GM18951 (cell line): ENCODE data around the gene MPRIP.

Experiments
- POLR2A ChIP-seq: IDR thresholded peaks from 4 replicates; pipeline ENCODE4 v1.6.1; 2011; ENCODE audit warnings: mild to moderate bottlenecking; ENCODE audit not compliant: insufficient read length, insufficient read depth; ENCODE audit errors: extremely low read depth
- in situ Hi-C: fragments of 300-500 bp; cut with MboI; formaldehyde crosslinking; loops from one replicate; pipeline ENCODE4 v1.12.0; 2022; ENCODE audit warnings: low sequenced_read_pairs, mixed read lengths, inconsistent platforms; ENCODE audit not compliant: unreplicated experiment

The MPRIP gene

GRCh38 chr17:17067257-17067656 lies 25.0 kb downstream of the MPRIP start:
- no peak for TF ChIP-seq POLR2A
- in situ Hi-C loops, result no loop called here

GRCh38 chr17:17069849-17070248 lies 27.6 kb downstream of the MPRIP start:
- no peak for TF ChIP-seq POLR2A
- in situ Hi-C loops, result no loop called here

- TF ChIP-seq POLR2A, result no peak
- in situ Hi-C loops, result no loop called here
These were observed 28.7 kb downstream of the MPRIP start for GRCh38 chr17:17070931-17071330.

- no peak for TF ChIP-seq POLR2A
- in situ Hi-C loops, result no loop called here
These were observed 29.5 kb downstream of the MPRIP start for GRCh38 chr17:17071531-17072360.

- no peak for TF ChIP-seq POLR2A
- in situ Hi-C loops, result no loop called here
These were observed 30.3 kb downstream of the MPRIP start for GRCh38 chr17:17072546-17072945.

- in situ Hi-C loops, result no loop called here
- TF ChIP-seq POLR2A, result no peak
These were observed 30.8 kb downstream of the MPRIP start for GRCh38 chr17:17073030-17073564.

- in situ Hi-C loops, result no loop called here
- TF ChIP-seq POLR2A, result no peak
These were observed 31.5 kb downstream of the MPRIP start for GRCh38 chr17:17073581-17074403.

GRCh38 chr17:17075125-17075781 lies 33.0 kb downstream of the MPRIP start:
- no peak for TF ChIP-seq POLR2A
- in situ Hi-C loops, result no loop called here

- in situ Hi-C loops, result no loop called here
These were observed 33.8 kb downstream of the MPRIP start for GRCh38 chr17:17076066-17076465.

GRCh38 chr17:17077101-17077500 lies 34.8 kb downstream of the MPRIP start:
- in situ Hi-C loops, result no loop called here
- no peak for TF ChIP-seq POLR2A

More at GRCh38 chr17:17076066-17076465, 33.8 kb downstream of the MPRIP start:
- no peak for TF ChIP-seq POLR2A

GRCh38 chr17:17077861-17078732 lies 35.8 kb downstream of the MPRIP start:
- no peak for TF ChIP-seq POLR2A
- in situ Hi-C loops, result no loop called here

- in situ Hi-C loops, result no loop called here
- no peak for TF ChIP-seq POLR2A
These were observed 36.6 kb downstream of the MPRIP start for GRCh38 chr17:17078832-17079231.
